Erythroblast (primary cell): ENCODE measurements around the gene MAST2.

Source experiments
- DNase-seq, 2 experiments: peaks; one replicate each; lab custom pipeline; 2025; lab: John Stamatoyannopoulos, UW
- GATA1 ChIP-seq: IDR thresholded peaks from 2 replicates; pipeline ENCODE4 v1.6.1; 2011; ENCODE audit warnings: low read depth, mild to moderate bottlenecking, control low read depth, low read length, moderate library complexity
- POLR2A ChIP-seq: IDR thresholded peaks from 2 replicates; pipeline ENCODE4 v1.6.1; 2011; ENCODE audit warnings: mild to moderate bottlenecking, low read length

The MAST2 gene

GRCh38 chr1:45800899-45801298, 2.5 kb upstream of the MAST2 start:
- DNase-seq, result no peak
- no peak for TF ChIP-seq POLR2A
- no peak for TF ChIP-seq GATA1

DNA sequence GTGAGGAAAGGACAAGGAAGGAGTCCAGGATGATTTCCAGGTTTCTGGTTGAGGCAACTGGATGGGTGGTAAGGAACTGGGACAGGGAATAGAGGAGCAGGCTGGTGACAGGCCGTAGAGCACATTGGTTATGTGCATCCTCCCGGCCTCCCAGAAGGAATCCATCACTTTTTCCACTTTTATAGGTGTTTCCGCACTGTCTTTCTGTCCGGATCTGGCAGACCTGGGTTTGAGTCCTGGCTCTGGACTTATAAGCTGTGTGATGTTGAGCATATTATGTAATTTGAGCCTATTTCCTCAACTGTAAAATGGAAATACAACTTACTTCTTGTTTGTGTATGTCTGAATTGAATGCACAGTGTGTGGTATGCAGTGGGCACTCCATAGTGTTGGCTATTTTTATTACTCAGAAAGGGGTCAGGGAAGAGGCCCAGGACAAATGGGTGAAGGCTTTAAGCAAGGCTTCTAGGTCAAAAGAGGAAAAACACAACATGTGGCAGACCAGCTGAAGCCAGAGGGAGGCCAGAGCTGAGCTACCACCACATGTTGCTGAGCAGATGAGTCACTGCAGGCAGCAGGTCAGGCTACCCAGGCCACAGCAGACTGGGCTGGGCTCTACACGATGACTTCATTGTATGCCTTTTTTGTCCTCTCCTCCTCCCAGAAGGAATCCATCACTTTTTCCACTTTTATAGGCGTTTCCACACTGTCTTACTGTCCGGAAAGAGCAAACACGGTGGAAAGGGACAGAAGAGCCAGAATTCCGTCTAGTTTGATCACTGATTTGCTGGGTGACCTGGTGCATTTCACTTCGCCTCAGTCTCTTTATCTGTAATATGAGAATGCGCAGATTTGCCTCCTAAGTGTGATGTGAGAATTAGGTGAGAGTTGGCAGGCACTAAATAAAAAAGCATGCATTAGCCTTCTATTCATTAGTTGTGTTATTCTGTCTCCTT, 791 bp upstream of the MAST2 start:
- peak; percentile 67 to 72 for DNase-seq
- TF ChIP-seq GATA1, result no peak
- no peak for TF ChIP-seq POLR2A

- peak; percentile 2 for TF ChIP-seq POLR2A
- DNase-seq, result peak; percentile 26 to 57
Observed at GRCh38 chr1:45803781-45804668, 613 bp downstream of the MAST2 start.

GRCh38 chr1:45804669-45804969, 1.2 kb downstream of the MAST2 start:
- no peak for DNase-seq
- TF ChIP-seq POLR2A, result no peak
- TF ChIP-seq GATA1, result no peak

DNA sequence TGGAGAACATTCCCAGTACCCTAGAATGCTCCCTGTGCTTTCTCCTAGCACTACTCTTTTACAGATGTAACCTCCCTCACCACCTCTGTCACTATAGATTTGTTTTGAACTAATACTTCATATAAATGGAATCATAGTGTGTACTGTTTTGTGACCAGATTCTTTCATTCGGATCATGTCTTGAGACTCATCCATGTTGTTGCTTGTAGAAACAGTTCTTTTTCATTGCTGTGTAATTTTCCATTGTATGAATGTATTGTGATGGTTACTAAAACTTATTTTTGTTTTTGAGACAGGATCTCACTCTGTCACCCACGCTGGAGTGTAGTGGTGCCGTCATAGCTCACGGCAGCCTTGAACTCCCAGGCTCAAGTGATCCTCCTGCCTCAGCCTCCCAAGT, 2.7 kb downstream of the MAST2 start:
- no peak for TF ChIP-seq POLR2A
- TF ChIP-seq GATA1, result no peak
- no peak for DNase-seq

DNA sequence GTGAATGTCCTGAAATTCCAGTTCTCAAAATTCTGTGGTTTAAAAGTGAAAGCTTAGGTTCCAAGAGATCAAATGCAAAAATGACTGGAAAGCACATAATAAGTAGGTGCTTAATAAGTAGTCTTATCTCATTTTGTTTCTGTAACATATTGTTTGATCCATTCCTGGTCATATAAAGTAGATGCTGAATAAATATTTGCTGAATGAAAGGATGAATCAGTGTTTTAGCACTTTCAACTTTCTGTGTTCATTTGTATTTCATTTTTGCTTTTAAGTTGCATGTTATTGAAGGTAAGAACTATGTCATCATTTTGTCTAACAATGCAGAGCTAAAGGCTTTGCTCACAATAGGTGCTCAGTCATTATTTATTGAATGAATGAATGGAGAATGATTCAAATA, 6.3 kb downstream of the MAST2 start:
- TF ChIP-seq GATA1 (no peak), POLR2A (no peak)
- no peak for DNase-seq

GRCh38 chr1:45814776-45815175, 11.4 kb downstream of the MAST2 start:
- TF ChIP-seq POLR2A (no peak), GATA1 (no peak)
- DNase-seq, result no peak

GRCh38 chr1:45815667-45816458, 12.5 kb downstream of the MAST2 start:
- TF ChIP-seq POLR2A (no peak), GATA1 (no peak)

GRCh38 chr1:45820173-45820572, 16.8 kb downstream of the MAST2 start:
- DNase-seq, result no peak
- TF ChIP-seq GATA1 (no peak), POLR2A (no peak)

More at GRCh38 chr1:45815667-45816458, 12.5 kb downstream of the MAST2 start:
- DNase-seq, result no peak

- no peak for TF ChIP-seq POLR2A
- TF ChIP-seq GATA1, result no peak
- DNase-seq, result no peak
Observed at GRCh38 chr1:45820788-45821187, 17.4 kb downstream of the MAST2 start.

DNA sequence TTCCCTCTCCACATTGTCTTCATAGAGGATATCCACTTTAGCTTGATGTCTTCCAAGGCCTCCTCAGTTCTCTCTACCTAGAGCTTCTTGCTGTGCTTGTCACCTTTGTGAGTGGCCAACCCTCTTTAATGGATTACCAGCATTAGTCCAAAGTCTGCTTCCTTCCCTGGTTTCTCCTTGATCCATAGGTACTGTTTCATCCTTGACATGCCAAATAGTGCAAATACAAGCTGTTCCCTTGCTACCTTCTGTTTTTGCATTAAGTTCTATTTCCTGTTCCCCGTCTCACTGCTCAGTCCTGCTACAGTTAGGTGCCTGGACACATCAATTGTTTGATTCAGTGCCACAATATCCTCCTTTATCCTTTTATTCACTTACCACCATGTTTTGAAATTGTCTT, 19.2 kb downstream of the MAST2 start:
- no peak for TF ChIP-seq POLR2A
- TF ChIP-seq GATA1, result no peak
- DNase-seq, result no peak

GRCh38 chr1:45824607-45825006, 21.2 kb downstream of the MAST2 start:
- TF ChIP-seq POLR2A (no peak), GATA1 (no peak)
- no peak for DNase-seq

DNA sequence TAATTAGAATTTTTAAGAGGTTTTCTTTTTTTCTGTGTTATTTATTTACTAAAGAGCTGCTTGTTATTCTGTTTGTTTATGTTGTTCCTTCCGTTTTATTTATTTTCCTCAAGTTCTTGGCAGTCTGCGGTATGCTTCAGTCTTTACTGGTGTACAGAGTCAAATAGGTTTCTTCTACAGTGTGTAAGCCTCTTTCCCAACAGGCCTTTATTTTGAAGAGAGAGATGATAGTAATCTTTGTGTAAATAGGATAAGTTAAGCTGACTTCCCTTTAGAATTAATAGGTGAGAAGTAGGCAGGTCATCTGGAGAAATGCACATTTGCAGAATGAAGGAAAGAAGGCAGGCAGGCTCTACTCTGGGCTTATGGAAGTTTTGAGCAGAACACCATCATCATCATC, 23.8 kb downstream of the MAST2 start:
- no peak for DNase-seq
- TF ChIP-seq GATA1 (no peak), POLR2A (no peak)

DNA sequence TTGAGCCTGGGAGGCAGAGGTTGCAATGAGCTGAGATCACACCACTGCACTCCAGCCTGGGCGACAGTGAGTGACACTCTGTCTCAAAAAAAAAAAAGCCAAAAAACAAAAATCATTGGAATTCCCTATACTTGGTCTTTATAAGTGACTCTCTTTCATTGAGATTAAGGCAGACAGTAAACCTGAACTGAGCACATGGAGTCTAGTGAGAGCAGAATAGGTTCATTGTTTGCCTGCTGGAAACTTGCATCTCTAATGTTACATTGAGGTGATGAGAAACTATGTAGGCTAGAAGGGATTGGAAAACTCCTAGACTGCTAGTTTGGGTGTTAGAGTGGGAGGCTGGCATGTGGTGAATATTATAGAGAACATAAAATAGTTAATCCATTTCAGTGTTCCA, 25.4 kb downstream of the MAST2 start:
- DNase-seq, result no peak
- TF ChIP-seq POLR2A, result no peak
- TF ChIP-seq GATA1, result no peak
